GM12864 (cell line): ENCODE results near the gene MINK1.

Experiments used
- DNase-seq: peaks from one replicate; pipeline ENCODE4 v3.0.0-alpha.2; 2011; ENCODE audit warnings: low read depth
- H3K4me3 ChIP-seq: 2 replicates; pipeline ENCODE4 v1.5.1; 2011; ENCODE audit warnings: mild to moderate bottlenecking, low read depth, low read length, control low read depth
- CTCF ChIP-seq: IDR thresholded peaks from 2 replicates; pipeline ENCODE4 v1.5.1; 2011; ENCODE audit warnings: low read depth, mild to moderate bottlenecking, moderate library complexity, low read length, control low read depth, inconsistent platforms; ENCODE audit errors: missing control alignments

MINK1 gene

GRCh38 chr17:4806456-4806776, 26.7 kb upstream of the MINK1 start:
- DNase-seq = no peak
- no peak for TF ChIP-seq CTCF
- H3K4me3 ChIP-seq = peak overlapping the region; percentile 67

- no peak for TF ChIP-seq CTCF
- DNase-seq = peak; percentile 16
- H3K4me3 ChIP-seq = peak within 1 kb of the TSS; percentile 87
Measured at GRCh38 chr17:4806777-4807604, 26.1 kb upstream of the MINK1 start, which contains the start of gene PLD2. Gene PLD2 (plus strand): TSS chr17:4807152. CDS start chr17:4807773, 621 bp downstream.

- no peak for TF ChIP-seq CTCF
- no peak for DNase-seq
- peak overlapping the region; percentile 87 for H3K4me3 ChIP-seq
Measured at GRCh38 chr17:4807605-4808377, 25.3 kb upstream of the MINK1 start.

GRCh38 chr17:4808378-4808767, 24.8 kb upstream of the MINK1 start:
- H3K4me3 ChIP-seq = no peak overlapping the region
- no peak for DNase-seq

GRCh38 chr17:4810696-4811290, 22.3 kb upstream of the MINK1 start:
- no peak for TF ChIP-seq CTCF
- DNase-seq = no peak
- no peak overlapping the region for H3K4me3 ChIP-seq

More at GRCh38 chr17:4808378-4808767, 24.8 kb upstream of the MINK1 start:
- TF ChIP-seq CTCF = no peak

GRCh38 chr17:4811471-4811870, 21.7 kb upstream of the MINK1 start:
- no peak for TF ChIP-seq CTCF
- no peak for DNase-seq
- H3K4me3 ChIP-seq = no peak overlapping the region
